ENCODE results near the gene PAMR1. TPM values are rescaled to one million over a fixed set of nuclear protein-coding genes. Genes with fewer than 3 reads are reported as not detected.

The PAMR1 gene
- total and polyA plus RNA-seq, 2 of the 8 experiments (the other 6 are each of a cell fraction or from before 2014, with no cell fraction given) = 3.0 to 6.9 TPM

GRCh38 chr11:35390737-35391682 is 134.4 kb downstream of the PAMR1 start (continued):
- TF ChIP-seq EP300 (IDR thresholded peaks at IDR 0.05; ENCODE audit: borderline replicate concordance in 1 of 2, low read depth in 2 of 2, low read length in 2 of 2) = no peak
- no peak for TF ChIP-seq POLR2A (IDR thresholded peaks at IDR 0.05; ENCODE audit: control extremely low read depth in 1 of 2, low read depth in 2 of 2, low read length in 2 of 2)
- TF ChIP-seq RXRA (IDR thresholded peaks at IDR 0.05; ENCODE audit: insufficient read depth, low read depth, low read length) = no peak
- no peak for TF ChIP-seq HDAC2 (IDR thresholded peaks at IDR 0.05; ENCODE audit: borderline replicate concordance in 1 of 2, low read depth in 2 of 2, low read length in 2 of 2)
- TF ChIP-seq CBX5 (IDR thresholded peaks at IDR 0.05; ENCODE audit: low read depth, low read length) = no peak
- no peak for TF ChIP-seq GTF2F1 (IDR thresholded peaks at IDR 0.05; ENCODE audit: borderline replicate concordance, low read depth, low read length)
- TF ChIP-seq SP4 (IDR thresholded peaks at IDR 0.05; ENCODE audit: low read length) = no peak
- no peak for TF ChIP-seq CHD2 (IDR thresholded peaks at IDR 0.05; ENCODE audit: low read length)
- no peak for TF ChIP-seq JUND (IDR thresholded peaks at IDR 0.05; ENCODE audit: low read length)
- no peak for TF ChIP-seq CBX8 (IDR thresholded peaks at IDR 0.05; ENCODE audit: borderline replicate concordance, low read depth, low read length)
- TF ChIP-seq RAD21 (IDR thresholded peaks at IDR 0.05 in 1 of 2, conservative IDR thresholded peaks at IDR 0.05 in 1 of 2; ENCODE audit: low read depth in 2 of 2, low read length in 2 of 2) = no peak
- TF ChIP-seq JUN (IDR thresholded peaks at IDR 0.05; ENCODE audit: low read depth, low read length) = no peak

Measured in H1 (cell line).